Calu3 (cell line): Measurements from ENCODE around the gene PABPN1. TPM values are rescaled to one million over a fixed set of nuclear protein-coding genes. Genes with fewer than 3 reads are reported as not detected.

ENCODE experiments used
- BruUV-seq: library from RNA; stranded (reverse); fragments of 400-500 nt; replicated peaks from 2 replicates; lab custom pipeline; 2021; lab: Mats Ljungman, UMichigan
- CTCF ChIA-PET: fragments of 300-600 bp; sonication (Branson Sonifier 250); formaldehyde crosslinking; loops from one replicate; lab custom pipeline; 2022; ENCODE audit warnings: antibody characterized with exemption; lab: Charles Lee
- DNase-seq: peaks from one replicate; pipeline ENCODE4 v3.0.0; 2022
- H3K27ac Mint-ChIP-seq: one replicate; pipeline ENCODE4 v1.8.0; 2022; ENCODE audit warnings: mixed read lengths; ENCODE audit not compliant: unreplicated experiment
- H3K27me3 Mint-ChIP-seq: one replicate; pipeline ENCODE4 v1.8.0; 2022; ENCODE audit warnings: mixed read lengths; ENCODE audit not compliant: unreplicated experiment
- H3K36me3 Mint-ChIP-seq: one replicate; pipeline ENCODE4 v1.8.0; 2022; ENCODE audit warnings: mild to moderate bottlenecking, moderate library complexity, mixed read lengths; ENCODE audit not compliant: insufficient read depth, unreplicated experiment
- H3K4me1 Mint-ChIP-seq: one replicate; pipeline ENCODE4 v1.8.0; 2022; ENCODE audit warnings: mild to moderate bottlenecking, low read depth, mixed read lengths; ENCODE audit not compliant: unreplicated experiment
- H3K4me3 Mint-ChIP-seq: one replicate; pipeline ENCODE4 v1.8.0; 2022; ENCODE audit warnings: mild to moderate bottlenecking, low read depth, moderate library complexity, mixed read lengths; ENCODE audit not compliant: unreplicated experiment
- H3K9me3 Mint-ChIP-seq: one replicate; pipeline ENCODE4 v1.8.0; 2022; ENCODE audit warnings: low read depth, mixed read lengths; ENCODE audit not compliant: unreplicated experiment
- intact Hi-C: fragments of 100-400 bp; cut with micrococcal nuclease; formaldehyde crosslinking; loops from one replicate; pipeline ENCODE4 v1.10.0; 2022; ENCODE audit not compliant: unreplicated experiment
- total RNA-seq: library from RNA; stranded (reverse); gene quantifications from 2 replicates; pipeline ENCODE4 v1.2.3, GENCODE V29; 2022
- TF ChIP-seq, protein P1 (sequence below): fragments of 200-600 bp; IDR thresholded peaks from one replicate; pipeline ENCODE4 v1.8.0; 2022; ENCODE audit warnings: antibody characterized with exemption; ENCODE audit not compliant: unreplicated experiment

PABPN1 gene
- total RNA-seq, 1 experiment from 2014 or later, result 181 TPM

DNA sequence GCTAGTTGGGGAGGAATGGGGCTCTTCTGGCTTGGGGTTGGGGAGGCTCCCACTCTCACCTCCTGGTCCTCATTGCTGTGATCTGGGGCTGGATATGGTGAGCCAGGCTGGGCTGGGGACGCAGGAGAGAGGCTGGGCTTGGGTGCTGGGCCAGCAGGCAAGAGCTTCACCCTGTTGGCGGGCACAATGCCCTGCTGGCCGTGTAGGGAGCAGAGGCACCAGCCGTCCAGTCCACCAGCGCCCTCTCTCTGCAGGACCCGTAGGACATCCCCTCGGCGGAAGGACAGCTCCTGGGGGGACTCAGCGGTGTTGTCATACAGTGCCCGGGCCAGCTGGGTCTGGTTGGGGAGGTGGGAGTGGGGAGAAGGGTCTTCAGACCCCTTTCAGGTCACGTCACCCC lies 39.2 kb downstream of the PABPN1 start:
- Mint-ChIP-seq H3K4me3 (no peak overlapping the region), H3K27me3 (peaks cover 86% of the 10 kb centered on the region), H3K9me3 (no peaks in the 10 kb centered on the region), H3K36me3 (no peaks in the 10 kb centered on the region), H3K4me1 (no peaks in the 10 kb centered on the region), H3K27ac (no peak overlapping the region)
- CTCF ChIA-PET, result interaction anchor here (0.9 to 1.0 kb wide), 2 partner anchors 20 to 28 kb away, joined by 3 read pairs; no protein-coding TSS in a partner anchor
- DNase-seq, result peak; percentile 13
- intact Hi-C loops, result no loop called here
- no TSS peak for BruUV-seq
- TF ChIP-seq, protein P1, sequence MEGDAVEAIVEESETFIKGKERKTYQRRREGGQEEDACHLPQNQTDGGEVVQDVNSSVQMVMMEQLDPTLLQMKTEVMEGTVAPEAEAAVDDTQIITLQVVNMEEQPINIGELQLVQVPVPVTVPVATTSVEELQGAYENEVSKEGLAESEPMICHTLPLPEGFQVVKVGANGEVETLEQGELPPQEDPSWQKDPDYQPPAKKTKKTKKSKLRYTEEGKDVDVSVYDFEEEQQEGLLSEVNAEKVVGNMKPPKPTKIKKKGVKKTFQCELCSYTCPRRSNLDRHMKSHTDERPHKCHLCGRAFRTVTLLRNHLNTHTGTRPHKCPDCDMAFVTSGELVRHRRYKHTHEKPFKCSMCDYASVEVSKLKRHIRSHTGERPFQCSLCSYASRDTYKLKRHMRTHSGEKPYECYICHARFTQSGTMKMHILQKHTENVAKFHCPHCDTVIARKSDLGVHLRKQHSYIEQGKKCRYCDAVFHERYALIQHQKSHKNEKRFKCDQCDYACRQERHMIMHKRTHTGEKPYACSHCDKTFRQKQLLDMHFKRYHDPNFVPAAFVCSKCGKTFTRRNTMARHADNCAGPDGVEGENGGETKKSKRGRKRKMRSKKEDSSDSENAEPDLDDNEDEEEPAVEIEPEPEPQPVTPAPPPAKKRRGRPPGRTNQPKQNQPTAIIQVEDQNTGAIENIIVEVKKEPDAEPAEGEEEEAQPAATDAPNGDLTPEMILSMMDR, result no peak

- no peak for DNase-seq
- Mint-ChIP-seq H3K4me1 (no peaks in the 10 kb centered on the region), H3K36me3 (no peaks in the 10 kb centered on the region), H3K4me3 (no peak overlapping the region), H3K27me3 (peaks cover 83% of the 10 kb centered on the region), H3K27ac (no peak overlapping the region), H3K9me3 (no peaks in the 10 kb centered on the region)
- TF ChIP-seq, protein P1, result no peak
- no TSS peak for BruUV-seq
- intact Hi-C loops, result no loop called here
- CTCF ChIA-PET, result interaction anchor here (0.5 to 1.0 kb wide), 2 partner anchors 19 to 345 kb away, joined by 3 to 4 read pairs; no protein-coding TSS in a partner anchor
Observed at GRCh38 chr14:23361320-23361719, 40.1 kb downstream of the PABPN1 start.

DNA sequence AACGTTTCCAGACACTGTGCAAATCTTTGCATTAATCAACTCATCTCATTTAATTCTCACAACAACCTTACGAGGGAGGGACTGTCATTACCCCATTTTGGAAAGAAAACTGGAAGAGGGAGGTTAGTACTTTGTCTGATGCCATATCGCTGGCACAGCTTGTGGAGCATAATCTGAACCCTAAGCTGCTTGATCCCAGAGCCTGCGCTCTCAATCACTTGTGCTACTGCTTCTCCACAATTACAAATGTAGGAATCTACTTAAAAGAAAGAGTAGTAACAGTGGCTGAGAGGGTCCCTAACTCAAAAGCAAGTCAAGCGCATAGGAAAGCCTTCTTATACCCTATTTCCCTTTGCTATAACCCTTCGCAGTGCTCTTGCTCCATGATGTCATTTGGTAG lies 40.5 kb downstream of the PABPN1 start:
- intact Hi-C loops, result no loop called here
- no TSS peak for BruUV-seq
- no peak for DNase-seq
- H3K27ac Mint-ChIP-seq, result no peak overlapping the region
- no peak overlapping the region for H3K4me3 Mint-ChIP-seq
- no peaks in the 10 kb centered on the region for H3K9me3 Mint-ChIP-seq
- CTCF ChIA-PET, result no interaction called here
- H3K36me3 Mint-ChIP-seq, result no peaks in the 10 kb centered on the region
- H3K27me3 Mint-ChIP-seq, result peaks cover 83% of the 10 kb centered on the region
- TF ChIP-seq, protein P1, result no peak
- H3K4me1 Mint-ChIP-seq, result no peaks in the 10 kb centered on the region

GRCh38 chr14:23362200-23362599 lies 40.9 kb downstream of the PABPN1 start:
- CTCF ChIA-PET, result no interaction called here
- DNase-seq, result no peak
- Mint-ChIP-seq H3K27me3 (peaks cover 87% of the 10 kb centered on the region), H3K4me3 (no peak overlapping the region), H3K9me3 (no peaks in the 10 kb centered on the region), H3K4me1 (no peaks in the 10 kb centered on the region), H3K27ac (no peak overlapping the region), H3K36me3 (no peaks in the 10 kb centered on the region)
- intact Hi-C loops, result no loop called here
- TF ChIP-seq, protein P1, result no peak
- BruUV-seq, result no TSS peak
